HepG2 (cell line): ENCODE measurements around the gene GABRB3. TPM values are rescaled to one million over a fixed set of nuclear protein-coding genes. Genes with fewer than 3 reads are reported as not detected.

Experiments used
- ATAC-seq: fragments of 200-7000 bp; cut with Tn5 transposase; 3 replicates; pipeline ENCODE4 v1.9.1; 2020; ENCODE audit warnings: mild to moderate bottlenecking, moderate library complexity
- BruUV-seq: library from RNA; stranded (reverse); fragments of 400-500 nt; replicated peaks from 2 replicates; lab custom pipeline; 2021; lab: Mats Ljungman, UMichigan
- CTCF ChIA-PET: fragments of 300-600 bp; formaldehyde crosslinking; extraction: SDS; loops from one replicate; lab custom pipeline; 2021; ENCODE audit warnings: low total read pairs, inconsistent platforms, low intra/inter-chr PET ratio; lab: Yijun Ruan, JAX
- POLR2A ChIA-PET: fragments of 350-600 bp; sonication (Branson Sonifier 250); formaldehyde crosslinking; loops from one replicate; lab custom pipeline; 2020; ENCODE audit warnings: antibody characterized with exemption, inconsistent platforms; lab: Yijun Ruan, JAX
- DNase-seq: peaks from one replicate; pipeline ENCODE4 v3.0.0-alpha.2; 2015; ENCODE audit warnings: low spot score
- FAIRE-seq: peaks from 3 replicates; lab custom pipeline; 2011; peaks lifted over from hg19 to GRCh38; lab: Jason Lieb, UNC
- H2AFZ ChIP-seq: one replicate; pipeline ENCODE4 v1.6.1; 2011; ENCODE audit warnings: low read length, inconsistent platforms
- H3K27ac ChIP-seq: fragments of 300-600 bp; 3 replicates; pipeline ENCODE4 v1.8.0; 2011; ENCODE audit warnings: mixed run types, mild to moderate bottlenecking, mixed read lengths, low read length, inconsistent platforms; ENCODE audit not compliant: insufficient read depth; ENCODE audit errors: extremely low read length
- H3K27me3 ChIP-seq, 2 experiments: fragments of 200-600 bp in 1 of 2; 2 replicates in 1 of 2; 3 replicates in 1 of 2; pipeline versions ENCODE4 v1.6.0 to v1.8.0; 2011; ENCODE audit warnings: low read length in 2 of 2, mild to moderate bottlenecking in 2 of 2, moderate library complexity in 2 of 2, inconsistent platforms in 1 of 2; ENCODE audit not compliant: insufficient read depth in 2 of 2, control insufficient read depth in 1 of 2
- H3K36me3 ChIP-seq, 2 experiments: fragments of 200-600 bp in 1 of 2; replicated peaks in 1 of 2; 2 replicates in 1 of 2; 3 replicates in 1 of 2; pipeline versions ENCODE4 v1.5.1 to v1.8.0; 2011; ENCODE audit warnings: low read length in 2 of 2, inconsistent platforms in 1 of 2; ENCODE audit not compliant: insufficient read depth in 2 of 2, control insufficient read depth in 1 of 2
- H3K4me1 ChIP-seq: 2 replicates; pipeline ENCODE4 v1.5.1; 2012; ENCODE audit warnings: low read length, inconsistent platforms; ENCODE audit not compliant: insufficient read depth
- H3K4me2 ChIP-seq: 2 replicates; pipeline ENCODE4 v1.6.0; 2011; ENCODE audit warnings: low read depth, low read length, inconsistent platforms
- H3K4me3 ChIP-seq, 3 experiments: fragments of 200-600 bp in 1 of 3; sonication (generic), shearing (Covaris generic) in 1 of 3; replicated peaks in 1 of 3; 2 replicates each; pipeline ENCODE4 v1.5.1; 2011 to 2016; ENCODE audit warnings: low read length in 3 of 3, inconsistent platforms in 2 of 3, low read depth in 2 of 3, mild to moderate bottlenecking in 2 of 3, control low read depth in 1 of 3, mixed read lengths in 1 of 3; ENCODE audit not compliant: insufficient read depth in 1 of 3
- H3K79me2 ChIP-seq: one replicate; pipeline ENCODE4 v1.6.1; 2011; ENCODE audit warnings: low read length, inconsistent platforms; ENCODE audit not compliant: insufficient read depth
- H3K9ac ChIP-seq: 2 replicates; pipeline ENCODE4 v1.6.0; 2011; ENCODE audit warnings: mild to moderate bottlenecking, low read depth, low read length, inconsistent platforms; ENCODE audit not compliant: insufficient read depth
- H3K9me3 ChIP-seq: 2 replicates; pipeline ENCODE4 v1.5.1; 2012; ENCODE audit warnings: mild to moderate bottlenecking, low read length
- H4K20me1 ChIP-seq: 2 replicates; pipeline ENCODE4 v1.6.0; 2011; ENCODE audit warnings: inconsistent platforms, mild to moderate bottlenecking, low read length, moderate library complexity; ENCODE audit not compliant: insufficient read depth
- EEA1 ChIP-seq: sonication (generic); formaldehyde crosslinking; IDR thresholded peaks from 2 replicates; pipeline ENCODE4 v1.5.1; 2020; ENCODE audit warnings: mild to moderate bottlenecking, missing genetic modification reagents, borderline replicate concordance
- HMG20A ChIP-seq: IDR thresholded peaks from 2 replicates; pipeline ENCODE4 v1.6.1; 2016; ENCODE audit warnings: borderline replicate concordance
- MED1 ChIP-seq: sonication (generic); formaldehyde crosslinking; IDR thresholded peaks from 2 replicates; pipeline ENCODE4 v1.4.0; 2020; ENCODE audit warnings: missing genetic modification reagents
- SIX1 ChIP-seq: sonication (generic); formaldehyde crosslinking; IDR thresholded peaks from 2 replicates; pipeline ENCODE4 v1.4.0; 2020; ENCODE audit warnings: missing genetic modification reagents, borderline replicate concordance
- SMAD3 ChIP-seq: sonication (generic); formaldehyde crosslinking; IDR thresholded peaks from 2 replicates; pipeline ENCODE4 v1.4.0; 2020; ENCODE audit warnings: missing genetic modification reagents
- XBP1 ChIP-seq: sonication (generic); formaldehyde crosslinking; IDR thresholded peaks from 2 replicates; pipeline ENCODE4 v1.5.0; 2020; ENCODE audit warnings: missing genetic modification reagents
- ZIK1 ChIP-seq: sonication (generic); formaldehyde crosslinking; IDR thresholded peaks from 2 replicates; pipeline ENCODE4 v1.5.0; 2020; ENCODE audit warnings: mild to moderate bottlenecking, low read depth, missing genetic modification reagents, borderline replicate concordance
- ZMYM2 ChIP-seq: sonication (generic); formaldehyde crosslinking; IDR thresholded peaks from 2 replicates; pipeline ENCODE4 v1.8.0; 2022; ENCODE audit warnings: mild to moderate bottlenecking, missing genetic modification reagents
- ZMYM4 ChIP-seq: sonication (generic); formaldehyde crosslinking; IDR thresholded peaks from 2 replicates; pipeline ENCODE4 v1.8.1; 2023; ENCODE audit warnings: mild to moderate bottlenecking, missing genetic modification reagents
- ZNF432 ChIP-seq: sonication (generic); formaldehyde crosslinking; IDR thresholded peaks from 2 replicates; pipeline ENCODE4 v1.5.0; 2020; ENCODE audit warnings: missing genetic modification reagents, mild to moderate bottlenecking, borderline replicate concordance
- ZNF607 ChIP-seq: sonication (generic); formaldehyde crosslinking; IDR thresholded peaks from 2 replicates; pipeline ENCODE4 v1.5.1; 2020; ENCODE audit warnings: missing genetic modification reagents, mild to moderate bottlenecking, borderline replicate concordance
- ZNF616 ChIP-seq: sonication (generic); formaldehyde crosslinking; IDR thresholded peaks from 2 replicates; pipeline ENCODE4 v1.5.0; 2020; ENCODE audit warnings: low read depth, mild to moderate bottlenecking, missing genetic modification reagents
- WGBS: methylation state at CpG from one replicate; pipeline ENCODE4 v1.1.6; 2017; ENCODE audit warnings: low lambda C conversion rate; 5-methylcytosine and 5-hydroxymethylcytosine counted together
- in situ Hi-C: cut with HindIII; loops from 2 replicates; pipeline ENCODE4 v1.10.0; 2017; ENCODE audit warnings: low pct_unique_long_range_greater_than_20kb; ENCODE audit not compliant: extremely low pct_ligation_motif_present
- intact Hi-C: fragments of 100-400 bp; cut with micrococcal nuclease; formaldehyde crosslinking; loops from one replicate; pipeline ENCODE4 v1.10.0; 2022; ENCODE audit not compliant: unreplicated experiment
- polyA plus RNA-seq, 8 experiments: library from polyadenylated mRNA; depleted of rRNA in 3 of 8; stranded (reverse) in 7 of 8; unstranded in 1 of 8; fragments of >200 nt; fragmentation: Illumina TruSeq in 4 of 8; extraction: Trizol in 4 of 8; gene quantifications; 2 replicates each; pipeline versions ENCODE4 v1.2.1 to v1.2.3, GENCODE V29; 2011 to 2016; ENCODE audit warnings: low read depth in 4 of 8, missing spikeins in 1 of 8, mixed read lengths in 1 of 8; ENCODE audit not compliant: insufficient read depth in 1 of 8
- total RNA-seq, 5 experiments: library from RNA; depleted of rRNA; stranded (reverse); fragments of >200 nt; fragmentation: Illumina TruSeq; extraction: Trizol; gene quantifications; 2 replicates each; pipeline ENCODE4 v1.2.3, GENCODE V29; 2016; ENCODE audit warnings: low read depth in 1 of 5
- TF ChIP-seq, protein P1 (sequence below): sonication (generic); formaldehyde crosslinking; IDR thresholded peaks from 2 replicates; pipeline ENCODE4 v1.8.0; 2022; ENCODE audit warnings: low read depth, missing genetic modification reagents

Gene GABRB3
- total and polyA plus RNA-seq, 2 of the 13 experiments (the other 11 are each of a cell fraction or from before 2014, with no cell fraction given) = not detected

GRCh38 chr15:26620528-26621458 is 152.1 kb downstream of the GABRB3 start:
- no peak overlapping the region for H3K4me2 ChIP-seq
- DNase-seq = no peak
- ChIA-PET CTCF (no interaction called here), POLR2A (no interaction called here)
- ATAC-seq = no peak
- H4K20me1 ChIP-seq = no peaks in the 10 kb centered on the region
- intact Hi-C loops (no loop called here), in situ Hi-C loops (no loop called here)
- TF ChIP-seq ZMYM4 (CRISPR knock-in tag) (no peak), SMAD3 (CRISPR knock-in tag) (no peak), ZNF607 (CRISPR knock-in tag) (no peak), ZIK1 (CRISPR knock-in tag) (no peak), ZNF432 (CRISPR knock-in tag) (no peak)
- no peak overlapping the region for H3K4me3 ChIP-seq
- H3K4me1 ChIP-seq = no peaks in the 10 kb centered on the region
- 16% methylated on average over 10 of the region's 10 CpGs for WGBS
- no peak overlapping the region for H3K27ac ChIP-seq
- H3K9me3 ChIP-seq = peaks cover 68% of the 10 kb centered on the region
- H3K36me3 ChIP-seq = no peaks in the 10 kb centered on the region
- H3K27me3 ChIP-seq = no peaks in the 10 kb centered on the region
- no peak overlapping the region for H3K9ac ChIP-seq
- no peak overlapping the region for H2AFZ ChIP-seq
- no TSS peak for BruUV-seq
- no peaks in the 10 kb centered on the region for H3K79me2 ChIP-seq
- FAIRE-seq = no peak

DNA sequence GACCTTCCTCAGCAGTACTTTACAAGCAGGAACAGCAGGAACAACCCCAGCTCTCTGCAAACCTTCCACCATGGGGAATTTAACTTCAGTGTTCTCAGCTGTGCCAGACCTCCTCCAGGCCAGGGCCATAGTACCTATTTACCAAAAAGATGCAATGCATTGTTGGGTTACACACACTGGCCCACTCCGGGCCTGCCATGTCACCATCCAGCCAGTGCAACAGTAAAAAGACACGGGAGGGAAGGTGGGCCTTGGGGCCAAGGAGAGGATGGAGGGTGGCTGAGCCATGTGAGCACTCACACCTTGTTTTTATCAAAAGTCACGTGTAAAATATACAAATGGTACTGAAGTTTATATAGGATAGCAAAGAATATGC is 157.0 kb downstream of the GABRB3 start:
- intact Hi-C loops (no loop called here), in situ Hi-C loops (no loop called here)
- Histone ChIP-seq H3K4me1 (no peaks in the 10 kb centered on the region), H3K4me2 (no peak overlapping the region), H3K36me3 (no peaks in the 10 kb centered on the region), H3K27me3 (no peaks in the 10 kb centered on the region), H3K9ac (no peak overlapping the region), H3K27ac (no peak overlapping the region), H2AFZ (no peak overlapping the region), H4K20me1 (no peaks in the 10 kb centered on the region), H3K4me3 (no peak overlapping the region), H3K79me2 (no peaks in the 10 kb centered on the region), H3K9me3 (peaks cover 69% of the 10 kb centered on the region)
- DNase-seq (no peak), ATAC-seq (no peak), FAIRE-seq (no peak)
- WGBS = 2% methylated on average over 3 of the region's 3 CpGs
- POLR2A ChIA-PET = no interaction called here
- BruUV-seq = no TSS peak
- CTCF ChIA-PET = no interaction called here
- TF ChIP-seq ZMYM2 (CRISPR knock-in tag) (no peak), EEA1 (no peak), HMG20A (no peak), ZNF616 (CRISPR knock-in tag) (no peak), MED1 (CRISPR knock-in tag) (no peak), SIX1 (CRISPR knock-in tag) (no peak), XBP1 (no peak)
- TF ChIP-seq, protein P1, sequence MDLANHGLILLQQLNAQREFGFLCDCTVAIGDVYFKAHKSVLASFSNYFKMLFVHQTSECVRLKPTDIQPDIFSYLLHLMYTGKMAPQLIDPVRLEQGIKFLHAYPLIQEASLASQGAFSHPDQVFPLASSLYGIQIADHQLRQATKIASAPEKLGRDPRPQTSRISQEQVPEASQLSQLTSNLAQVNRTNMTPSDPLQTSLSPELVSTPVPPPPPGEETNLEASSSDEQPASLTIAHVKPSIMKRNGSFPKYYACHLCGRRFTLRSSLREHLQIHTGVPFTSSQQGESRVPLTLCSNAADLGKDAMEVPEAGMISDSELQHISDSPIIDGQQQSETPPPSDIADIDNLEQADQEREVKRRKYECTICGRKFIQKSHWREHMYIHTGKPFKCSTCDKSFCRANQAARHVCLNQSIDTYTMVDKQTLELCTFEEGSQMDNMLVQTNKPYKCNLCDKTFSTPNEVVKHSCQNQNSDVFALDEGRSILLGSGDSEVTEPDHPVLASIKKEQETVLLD (CRISPR knock-in tag) = no peak
